ENCODE results near the gene LCORL.
"Not testable (repeated sequence)": the region's sequence is repeated elsewhere in the genome, so short reads cannot be mapped to it uniquely, and the experiment has no call there.

Gene LCORL

DNA sequence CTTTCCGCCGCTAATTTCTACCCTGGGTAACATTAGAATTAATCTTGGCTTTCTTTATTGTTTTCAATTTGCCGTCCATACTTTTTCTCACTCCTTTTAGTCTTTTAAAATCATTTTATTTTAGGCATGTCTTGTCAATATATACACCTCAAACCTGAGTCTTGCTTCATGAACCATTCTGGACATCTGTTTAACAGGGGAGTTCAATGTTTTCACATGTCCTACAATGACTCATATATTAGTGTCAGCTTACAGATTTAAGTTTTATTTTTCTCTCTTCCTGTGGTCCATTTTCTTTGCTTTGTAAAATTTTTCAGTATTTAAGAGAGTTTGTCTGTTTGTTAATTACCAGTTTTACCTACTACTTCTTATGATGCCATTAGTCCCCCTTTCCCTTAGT is 89.5 kb downstream of the LCORL start:
- DNase-seq (ENCODE audit: low read depth in 2 of 2) = no peak

- no peak for DNase-seq (ENCODE audit: low read depth in 2 of 2)
Observed at GRCh38 chr4:17930256-17930655, 91.3 kb downstream of the LCORL start.

DNA sequence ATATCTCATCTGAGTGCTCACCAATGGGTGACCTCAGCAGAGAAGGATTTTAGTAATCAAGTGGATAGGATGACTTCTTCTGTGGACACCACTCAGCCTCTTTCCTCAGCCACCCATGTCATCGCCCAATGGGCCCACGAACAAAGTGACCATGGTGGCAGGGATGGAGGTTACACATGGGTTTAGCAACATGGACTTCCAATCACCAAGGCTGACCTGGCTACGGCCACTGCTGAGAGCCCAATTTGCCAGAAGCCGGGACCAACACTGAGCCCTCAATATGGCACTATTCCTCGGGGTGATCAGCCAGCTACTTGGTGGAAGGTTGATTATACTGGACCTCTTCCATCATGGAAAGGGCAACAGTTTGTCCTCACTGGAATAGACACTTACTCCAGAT is 97.4 kb downstream of the LCORL start:
- DNase-seq (ENCODE audit: low read depth in 2 of 2) = no peak

- DNase-seq (ENCODE audit: low read depth in 2 of 2) = no peak
Observed at GRCh38 chr4:17921451-17921850, 100.1 kb downstream of the LCORL start.

DNA sequence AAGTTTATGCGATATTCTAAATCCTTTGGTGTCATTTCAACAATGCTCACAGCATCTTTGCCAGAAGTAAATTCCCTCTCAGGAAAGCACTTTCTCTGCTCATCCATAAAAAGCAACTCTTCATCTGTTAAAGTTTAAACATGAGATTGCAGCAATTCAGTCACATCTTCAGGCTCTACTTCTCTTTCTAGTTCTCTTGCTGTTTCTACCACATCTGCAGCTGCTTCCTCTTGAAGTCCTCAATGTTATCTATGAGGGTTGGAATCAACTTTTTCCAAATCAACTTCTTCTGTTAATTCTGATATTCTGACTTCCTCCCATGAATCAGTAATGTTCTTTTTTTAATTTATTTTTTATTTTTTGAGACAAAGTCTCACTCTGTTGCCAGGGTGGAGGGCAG is 100.9 kb downstream of the LCORL start:
- DNase-seq (ENCODE audit: low read depth in 2 of 2) = no peak

DNA sequence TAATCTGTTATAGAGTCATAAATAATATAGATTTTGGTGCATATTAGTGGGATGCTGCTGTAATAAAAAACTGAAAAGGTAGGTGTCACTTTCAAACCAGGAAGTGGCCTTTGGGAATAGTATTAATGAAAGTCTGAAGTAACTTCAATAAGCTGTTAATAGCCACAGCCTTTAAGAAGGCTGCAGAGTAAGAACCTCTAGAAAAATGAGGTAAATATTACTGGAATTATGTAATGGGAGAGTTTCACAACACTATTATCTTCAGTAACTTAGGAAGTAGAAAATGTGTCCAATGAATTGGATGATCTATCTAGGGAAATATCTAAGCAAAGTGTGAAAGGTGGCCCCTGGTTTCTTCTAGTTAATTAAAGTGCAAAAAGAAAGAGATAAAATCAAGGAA is 106.1 kb downstream of the LCORL start:
- DNase-seq (ENCODE audit: low read depth in 2 of 2) = no peak

- DNase-seq (ENCODE audit: low read depth in 2 of 2) = no peak
Observed at GRCh38 chr4:17912011-17912410, 109.5 kb downstream of the LCORL start.

DNA sequence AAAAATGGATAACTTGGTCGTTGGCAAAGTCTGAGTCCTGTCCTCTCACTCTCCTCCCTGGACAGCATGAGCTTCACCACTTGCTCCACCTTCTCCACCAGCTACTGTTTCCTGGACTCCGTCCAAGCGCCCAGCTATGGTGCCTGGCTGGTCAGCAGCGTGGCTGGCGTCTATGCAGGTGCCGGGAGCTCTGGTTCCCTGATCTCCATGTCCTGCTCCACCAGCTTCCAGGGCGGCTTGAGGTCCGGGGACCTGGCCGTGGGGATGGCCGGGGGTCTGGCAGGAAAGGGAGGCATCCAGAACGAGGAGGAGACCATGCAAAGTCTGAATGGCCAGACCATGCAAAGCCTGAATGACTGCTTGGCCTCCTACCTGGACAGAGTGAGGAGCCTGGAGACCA is 109.9 kb downstream of the LCORL start:
- no peak for DNase-seq (ENCODE audit: low read depth in 2 of 2)

DNA sequence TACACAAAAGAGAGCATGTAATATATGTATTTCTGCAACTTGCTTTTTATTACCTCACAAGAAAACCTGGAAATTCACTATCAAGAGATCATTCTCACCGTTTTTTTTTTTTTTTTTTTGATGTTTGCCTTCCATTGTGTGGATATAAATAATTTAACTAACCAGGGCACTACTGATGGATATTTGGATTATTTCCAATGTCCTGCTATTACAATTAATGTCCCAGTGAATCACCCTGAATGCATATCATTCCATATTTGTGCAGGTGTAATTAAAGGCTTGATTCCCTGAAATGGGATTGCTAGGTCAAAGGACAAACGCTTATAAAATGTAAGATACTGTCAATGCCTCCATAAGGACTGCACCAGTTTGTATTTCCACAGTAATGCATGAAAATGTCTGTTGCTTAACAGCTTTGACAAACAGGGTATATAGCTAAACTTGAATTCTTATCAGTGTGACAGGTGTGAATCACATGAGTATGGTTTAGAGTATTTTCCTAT is 123.0 kb downstream of the LCORL start:
- no peak for DNase-seq (ENCODE audit: low read depth in 2 of 2)

DNA sequence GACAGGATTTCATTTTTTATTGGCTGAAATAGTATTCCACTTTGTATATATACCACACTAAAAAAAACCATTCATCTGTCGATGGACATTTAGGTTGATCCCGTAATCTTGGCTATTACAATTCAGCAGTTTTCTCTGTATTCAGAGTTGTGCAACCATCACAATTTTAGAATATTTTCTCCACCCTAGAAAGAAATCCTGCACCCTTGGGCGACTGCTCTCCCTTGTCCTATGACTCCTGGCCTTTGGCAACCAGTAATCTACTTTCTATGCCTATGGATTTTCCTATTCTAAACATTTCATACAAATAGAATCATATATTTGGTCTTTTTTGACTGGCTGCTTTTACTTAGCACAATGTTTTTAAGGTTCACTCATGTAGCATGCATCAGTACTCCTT is 126.1 kb downstream of the LCORL start:
- DNase-seq (ENCODE audit: low read depth in 2 of 2) = no peak

DNA sequence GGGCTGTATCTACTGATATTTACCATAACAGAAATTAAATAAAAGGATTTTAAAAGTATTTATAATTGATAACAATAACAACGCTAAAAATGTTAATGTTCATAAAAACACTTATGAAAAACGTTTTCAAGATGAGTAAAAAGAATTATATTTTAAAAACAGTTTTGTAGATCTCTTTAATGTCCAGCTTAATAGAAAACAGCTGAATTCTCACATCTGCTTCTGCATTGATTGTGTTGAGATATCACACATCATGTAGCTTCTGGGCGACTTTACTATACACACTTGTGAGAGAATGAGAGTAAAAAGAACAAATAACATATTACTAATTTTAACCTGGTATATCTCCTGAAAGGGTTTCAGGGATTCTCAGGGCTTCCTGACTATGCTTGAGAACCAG is 127.1 kb downstream of the LCORL start:
- no peak for DNase-seq (ENCODE audit: low read depth in 2 of 2)

DNA sequence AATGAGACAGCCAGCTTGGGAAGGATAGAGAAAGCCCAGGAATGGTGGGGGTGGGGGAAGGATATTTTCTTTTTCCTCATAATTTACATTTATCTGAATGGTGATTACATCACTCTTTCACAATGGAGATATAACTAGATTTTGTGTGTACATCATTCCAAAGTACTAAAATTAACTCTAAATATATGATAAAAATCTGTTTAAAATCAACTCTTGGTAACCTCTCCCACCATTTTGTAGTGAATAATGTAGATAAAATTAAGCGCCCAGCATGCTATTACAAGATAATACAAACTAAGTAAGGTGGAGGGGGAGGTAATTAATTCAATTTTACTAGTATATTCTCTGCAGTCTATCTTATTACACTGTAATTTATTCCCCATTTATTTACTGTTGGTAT is 131.9 kb downstream of the LCORL start:
- DNase-seq (ENCODE audit: low read depth in 2 of 2) = no peak

DNA sequence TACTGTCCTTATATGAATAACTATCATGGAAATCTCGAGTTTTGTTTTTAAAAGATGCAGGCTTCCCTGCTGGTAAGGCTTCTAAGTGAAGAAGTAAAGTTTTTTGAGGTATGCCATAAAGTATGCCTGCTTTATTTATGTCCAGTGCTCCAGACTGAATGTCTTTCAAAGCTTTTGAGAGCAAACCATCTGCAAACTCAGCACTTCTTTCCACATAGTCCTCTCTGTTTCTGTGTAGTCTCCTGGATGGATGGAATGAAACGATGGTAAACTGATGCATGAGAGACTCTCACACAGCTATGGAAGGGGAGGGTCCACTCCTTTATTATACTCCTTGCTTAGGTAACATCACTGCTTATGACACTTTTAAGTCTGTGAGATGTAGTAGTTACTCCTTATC is 137.0 kb downstream of the LCORL start:
- no peak for DNase-seq (ENCODE audit: low read depth in 2 of 2)

DNA sequence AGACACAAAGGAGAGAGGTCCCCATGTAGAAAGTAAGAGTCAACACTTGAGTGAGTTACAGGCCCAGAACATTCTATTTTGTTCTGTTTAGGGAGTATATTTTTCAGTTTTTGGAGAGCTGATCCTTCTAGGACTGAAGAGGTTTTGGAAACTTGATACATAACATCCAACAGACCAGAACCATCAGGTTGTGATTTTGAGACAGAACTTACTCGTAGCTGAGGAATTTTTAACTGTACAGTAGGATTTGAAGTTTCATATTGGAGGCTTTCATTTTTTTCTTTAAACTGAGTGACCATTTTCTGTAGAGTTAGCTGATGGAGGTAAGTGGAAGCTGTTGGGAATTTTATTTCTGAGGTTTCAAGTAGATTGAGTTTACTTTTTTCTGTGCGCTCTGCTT is 137.5 kb downstream of the LCORL start:
- no peak for DNase-seq (ENCODE audit: low read depth in 2 of 2)

- DNase-seq (ENCODE audit: low read depth in 2 of 2) = no peak
Observed at GRCh38 chr4:17877661-17878060, 143.9 kb downstream of the LCORL start.

GRCh38 chr4:17876943-17877342 is 144.6 kb downstream of the LCORL start:
- no peak for DNase-seq (ENCODE audit: low read depth in 2 of 2)

- DNase-seq (ENCODE audit: low read depth in 2 of 2) = no peak
Observed at GRCh38 chr4:17875402-17876070, 146.0 kb downstream of the LCORL start.

GRCh38 chr4:17869327-17869726 is 152.2 kb downstream of the LCORL start:
- no peak for DNase-seq (ENCODE audit: low read depth in 2 of 2)

GRCh38 chr4:17867276-17867675 is 154.3 kb downstream of the LCORL start:
- no peak for DNase-seq (ENCODE audit: low read depth in 2 of 2)

GRCh38 chr4:17866810-17867209 is 154.7 kb downstream of the LCORL start:
- DNase-seq (ENCODE audit: low read depth in 2 of 2) = no peak

GRCh38 chr4:17865866-17866363 is 155.6 kb downstream of the LCORL start:
- no peak for DNase-seq (ENCODE audit: low read depth in 2 of 2)

DNA sequence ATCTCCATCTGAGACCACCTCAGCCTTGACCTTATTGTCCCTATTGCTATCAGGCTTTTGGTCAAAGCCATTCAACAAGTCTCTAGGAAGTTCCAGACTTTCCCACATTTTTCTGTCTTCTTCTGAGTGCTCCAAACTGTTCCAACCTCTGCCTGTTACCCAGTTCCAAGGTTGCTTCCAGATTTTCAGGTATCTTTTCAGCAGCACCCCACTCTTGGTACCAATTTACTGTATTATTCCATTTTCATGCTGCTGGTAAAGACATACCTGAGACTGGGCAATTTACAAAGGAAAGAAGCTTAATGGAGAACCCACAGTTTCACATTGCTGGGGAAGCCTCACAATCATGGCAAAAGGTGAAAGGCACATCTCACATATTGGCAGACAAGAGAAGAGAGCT is 159.6 kb downstream of the LCORL start:
- DNase-seq (ENCODE audit: low read depth in 2 of 2) = not testable (repeated sequence)

GRCh38 chr4:17859793-17860406 is 161.7 kb downstream of the LCORL start:
- DNase-seq (ENCODE audit: low read depth in 2 of 2) = no peak

GRCh38 chr4:17854036-17854435 is 167.5 kb downstream of the LCORL start:
- no peak for DNase-seq (ENCODE audit: low read depth in 2 of 2)
